Brain pericyte (primary cell): ENCODE data around the gene MX2.
"Not testable (repeated sequence)": the region's sequence is repeated elsewhere in the genome, so short reads cannot be mapped to it uniquely, and the experiment has no call there.

ENCODE experiments used
- DNase-seq: peaks from one replicate; pipeline ENCODE4 v3.0.0-alpha.2; 2012; ENCODE audit warnings: low read depth, low spot score

The MX2 gene

GRCh38 chr21:41361786-41362604, at the start of gene MX2:
MX2 (plus strand) TSS chr21:41362027; CDS start chr21:41376907, 14,880 bp downstream.
- no peak for DNase-seq

- DNase-seq: not testable (repeated sequence)
Measured at GRCh38 chr21:41313285-41314164, 48.3 kb upstream of the MX2 start.

GRCh38 chr21:41315726-41316125, 46.1 kb upstream of the MX2 start:
- DNase-seq: no peak

- DNase-seq: no peak
Measured at GRCh38 chr21:41316200-41317062, 45.4 kb upstream of the MX2 start, which contains the start of gene FAM3B. FAM3B (plus strand) TSS chr21:41316801; CDS start chr21:41316880, 79 bp downstream.

- no peak for DNase-seq
Measured at GRCh38 chr21:41317063-41317392, 44.8 kb upstream of the MX2 start.

GRCh38 chr21:41317458-41317857, 44.4 kb upstream of the MX2 start:
- DNase-seq: no peak

- DNase-seq: no peak
Measured at GRCh38 chr21:41318218-41318617, 43.6 kb upstream of the MX2 start.

GRCh38 chr21:41319273-41319672, 42.6 kb upstream of the MX2 start:
- no peak for DNase-seq

GRCh38 chr21:41321211-41321907, 40.5 kb upstream of the MX2 start:
- no peak for DNase-seq

- no peak for DNase-seq
Measured at GRCh38 chr21:41321908-41322495, 39.8 kb upstream of the MX2 start.

GRCh38 chr21:41322496-41323382, 39.1 kb upstream of the MX2 start:
- DNase-seq: no peak

- no peak for DNase-seq
Measured at GRCh38 chr21:41325138-41325912, 36.5 kb upstream of the MX2 start.

- DNase-seq: no peak
Measured at GRCh38 chr21:41326414-41327080, 35.3 kb upstream of the MX2 start.

GRCh38 chr21:41327753-41328152, 34.1 kb upstream of the MX2 start:
- no peak for DNase-seq

- DNase-seq: no peak
Measured at GRCh38 chr21:41328660-41329607, 32.9 kb upstream of the MX2 start.

GRCh38 chr21:41333752-41334151, 28.1 kb upstream of the MX2 start:
- DNase-seq: no peak

GRCh38 chr21:41337515-41337914, 24.3 kb upstream of the MX2 start:
- DNase-seq: no peak
